ENCODE results near the gene KCTD6.
"Not testable (repeated sequence)": the region's sequence is repeated elsewhere in the genome, so short reads cannot be mapped to it uniquely, and the experiment has no call there.

The KCTD6 gene

GRCh38 chr3:58524326-58524888 is 32.5 kb downstream of the KCTD6 start:
- DNase-seq (ENCODE audit: low read depth) = no peak

- no peak for DNase-seq (ENCODE audit: low read depth)
These were observed 34.6 kb downstream of the KCTD6 start for GRCh38 chr3:58526515-58526957.

GRCh38 chr3:58527440-58527839 is 35.5 kb downstream of the KCTD6 start:
- DNase-seq (ENCODE audit: low read depth) = not testable (repeated sequence)

DNA sequence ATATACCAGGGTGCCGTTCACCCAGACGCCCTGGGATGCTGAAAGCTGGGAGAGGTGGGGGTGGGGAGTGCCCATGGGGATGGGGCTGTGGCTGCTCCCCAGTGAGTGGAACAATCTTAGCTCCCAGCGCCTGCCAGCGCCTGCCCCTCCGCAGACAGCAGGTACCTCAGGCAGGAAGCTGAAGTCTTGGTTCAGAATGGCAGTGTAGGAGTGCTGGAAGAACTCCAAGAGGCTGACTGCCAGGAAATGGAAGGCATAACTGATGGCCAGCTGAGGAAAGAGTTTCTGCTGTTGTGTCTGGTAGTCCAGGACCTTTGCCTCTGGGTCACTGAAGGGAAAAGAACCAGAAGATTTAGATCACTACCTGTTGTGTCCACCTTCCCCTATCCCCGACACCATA is 36.7 kb downstream of the KCTD6 start:
- no peak for DNase-seq (ENCODE audit: low read depth)

- no peak for DNase-seq (ENCODE audit: low read depth)
These were observed 37.8 kb downstream of the KCTD6 start for GRCh38 chr3:58529516-58530353.

GRCh38 chr3:58530354-58530865 is 38.5 kb downstream of the KCTD6 start:
- DNase-seq (ENCODE audit: low read depth) = no peak

- DNase-seq (ENCODE audit: low read depth) = no peak
These were observed 39.7 kb downstream of the KCTD6 start for GRCh38 chr3:58531555-58531954.

DNA sequence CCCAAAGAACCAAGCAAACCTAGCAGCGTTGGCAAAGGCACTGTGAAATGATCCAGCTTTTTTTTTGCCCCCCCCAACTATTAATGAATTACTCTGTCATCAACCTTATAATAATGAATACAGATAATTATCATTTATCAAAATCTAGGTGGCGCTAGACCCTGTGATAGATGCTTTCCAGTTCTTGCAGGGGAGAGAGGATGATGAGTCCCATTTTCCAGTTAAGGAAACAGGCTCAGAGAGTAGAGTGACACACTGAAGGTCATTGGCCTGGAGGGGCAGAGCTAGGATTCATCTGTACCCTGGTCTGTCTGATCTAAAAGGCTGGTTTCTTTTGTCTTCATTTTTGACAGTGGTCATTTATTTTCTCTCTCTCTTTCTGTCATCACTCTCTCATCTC is 40.1 kb downstream of the KCTD6 start:
- DNase-seq (ENCODE audit: low read depth) = no peak

DNA sequence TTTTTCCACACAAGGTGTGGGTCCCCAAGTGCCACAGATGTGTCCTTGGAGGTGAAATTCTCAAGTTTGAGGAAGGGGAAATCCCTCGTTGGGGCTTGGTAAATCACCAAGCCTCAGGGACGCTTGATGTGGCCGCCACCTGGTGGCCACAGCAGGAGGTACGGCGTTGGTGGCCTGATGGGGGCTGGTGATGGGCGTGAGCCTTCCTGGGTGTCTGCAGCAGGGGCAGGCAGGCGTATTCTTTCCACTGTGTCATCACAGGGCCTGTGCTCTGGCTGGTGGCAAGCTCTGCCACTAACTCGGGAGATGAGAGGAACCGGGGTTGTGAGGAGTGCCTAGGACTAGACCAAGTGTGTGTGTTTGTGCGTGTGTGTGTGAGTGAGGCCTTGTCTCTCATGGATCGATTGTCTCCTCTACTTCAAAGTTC is 40.9 kb downstream of the KCTD6 start:
- DNase-seq (ENCODE audit: low read depth) = peak; percentile 69

DNA sequence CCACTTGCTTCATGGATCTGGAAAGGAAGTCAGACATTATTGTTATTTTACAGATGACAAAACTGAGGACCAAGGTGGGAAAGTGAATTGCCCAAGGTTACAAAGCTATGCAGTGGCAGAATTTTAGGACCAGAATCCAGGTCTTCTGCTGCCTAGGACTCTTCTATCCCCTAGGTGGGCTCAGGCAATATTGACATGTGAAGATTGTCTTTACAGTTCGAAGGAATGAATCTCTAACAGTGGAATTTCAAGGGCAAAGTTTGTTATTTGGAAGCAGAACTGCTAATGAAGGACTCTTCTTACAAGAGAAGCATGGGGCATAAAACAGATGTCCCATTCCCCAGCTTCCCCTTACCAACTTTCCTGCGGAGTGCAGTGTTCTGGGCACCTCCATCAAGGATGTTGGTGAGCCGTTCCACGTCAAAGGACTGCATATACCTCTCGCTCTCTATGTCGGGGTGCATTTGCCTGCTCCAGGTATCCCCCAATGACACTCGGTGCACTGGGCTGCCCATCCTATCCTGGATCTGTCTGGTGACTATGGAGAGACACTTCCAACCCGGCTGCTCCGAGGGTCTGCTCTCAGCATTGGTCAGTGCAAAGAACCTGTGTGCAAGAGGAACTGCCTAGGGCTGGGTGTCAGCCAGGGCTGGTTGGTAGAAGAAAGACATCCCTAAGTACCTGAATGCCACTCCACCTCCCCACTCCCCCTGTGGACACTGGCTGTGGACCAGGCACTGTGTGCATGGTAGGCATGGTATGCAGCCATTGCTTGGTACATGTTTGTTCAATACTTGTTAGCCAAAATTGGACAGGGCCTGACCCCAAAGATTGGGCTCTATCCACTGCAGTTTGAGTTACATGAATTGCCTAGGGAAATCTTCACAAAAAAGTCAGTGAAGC is 42.9 kb downstream of the KCTD6 start:
- DNase-seq (ENCODE audit: low read depth) = no peak

- DNase-seq (ENCODE audit: low read depth) = no peak
These were observed 43.9 kb downstream of the KCTD6 start for GRCh38 chr3:58535531-58536500.

- no peak for DNase-seq (ENCODE audit: low read depth)
These were observed 44.9 kb downstream of the KCTD6 start, which contains the start of gene ACOX2 for GRCh38 chr3:58536501-58537411. TSS of gene ACOX2 (minus strand) at chr3:58537190. CDS start at chr3:58535106, 2,084 bp downstream.

GRCh38 chr3:58537412-58538301 is 45.8 kb downstream of the KCTD6 start:
- no peak for DNase-seq (ENCODE audit: low read depth)

GRCh38 chr3:58539626-58540025 is 47.7 kb downstream of the KCTD6 start:
- DNase-seq (ENCODE audit: low read depth) = no peak

- DNase-seq (ENCODE audit: low read depth) = no peak
These were observed 48.4 kb downstream of the KCTD6 start for GRCh38 chr3:58540176-58540858.

DNA sequence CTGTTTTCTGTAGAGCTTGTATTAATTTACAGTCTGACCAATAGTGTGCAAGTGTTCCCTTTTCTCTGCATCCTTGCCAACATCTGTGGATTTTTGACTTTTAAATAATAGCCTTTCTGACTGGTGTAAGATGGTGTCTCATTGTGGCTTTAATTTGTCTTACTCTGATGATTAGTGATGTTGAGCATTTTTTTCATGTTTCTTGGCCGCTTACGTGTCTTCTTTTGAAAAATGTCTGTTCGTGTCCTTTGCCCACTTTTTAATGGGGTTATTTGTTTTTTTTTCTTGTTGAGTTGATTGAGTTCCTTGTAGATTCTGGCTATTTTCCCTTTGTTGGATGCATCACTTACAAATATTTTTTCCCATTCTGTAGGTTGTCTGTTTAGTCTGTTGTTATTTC is 52.6 kb downstream of the KCTD6 start:
- no peak for DNase-seq (ENCODE audit: low read depth)

DNA sequence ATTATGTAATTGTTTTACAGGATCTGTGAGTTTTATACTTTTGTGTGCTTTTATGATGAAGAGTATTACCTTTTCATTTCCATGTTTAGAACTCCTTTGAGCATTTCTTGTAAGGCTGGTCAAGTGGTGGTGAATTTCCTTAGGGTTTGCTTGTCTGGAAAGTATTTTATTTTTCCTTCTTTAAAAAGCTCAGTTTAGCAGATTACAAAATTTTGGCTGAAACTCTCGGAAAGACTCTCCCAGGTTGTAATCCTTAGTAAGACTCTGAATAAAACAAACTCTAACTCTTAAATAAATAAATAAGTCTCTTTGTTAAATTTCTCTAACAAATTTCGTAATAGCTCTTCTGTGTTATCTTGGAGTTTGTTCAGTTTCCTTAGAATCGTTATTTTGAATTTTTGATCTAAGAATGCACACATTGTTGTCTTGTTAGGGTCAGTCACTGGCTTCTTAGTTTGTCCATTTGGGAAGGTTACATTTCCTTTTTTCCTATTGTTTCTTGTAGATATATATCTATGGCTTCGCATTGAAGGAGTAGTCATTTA is 59.8 kb downstream of the KCTD6 start:
- DNase-seq (ENCODE audit: low read depth) = no peak

All from stimulated activated CD8-positive, alpha-beta memory T cell treated with anti-CD3 and anti-CD28 coated beads, Interleukin-12 subunit alpha, Interleukin-12 subunit beta, amount 100 ng/mL, for 4 hours (primary cell).